CD4-positive, alpha-beta T cell (primary cell): ENCODE data around the gene THUMPD2. TPM values are rescaled to one million over a fixed set of nuclear protein-coding genes. Genes with fewer than 3 reads are reported as not detected.

Experiments used
- ATAC-seq: fragments of 200-7000 bp; cut with Tn5 transposase; one replicate; pipeline ENCODE4 v1.10.0; 2022; ENCODE audit warnings: mild to moderate bottlenecking; ENCODE audit not compliant: poor library complexity
- CTCF ChIA-PET: fragments of 350-600 bp; sonication (Branson Sonifier 250); formaldehyde crosslinking; loops from one replicate; lab custom pipeline; 2021; ENCODE audit warnings: antibody characterized with exemption, inconsistent platforms; lab: Charles Lee
- POLR2A ChIA-PET: fragments of 350-600 bp; sonication (Branson Sonifier 250); formaldehyde crosslinking; loops from one replicate; lab custom pipeline; 2021; ENCODE audit warnings: antibody characterized with exemption, inconsistent platforms; lab: Charles Lee
- DNase-seq, 14 experiments: peaks; one replicate each; pipeline ENCODE4 v3.0.0-alpha.2; 2013 to 2020; ENCODE audit warnings: mixed read lengths in 2 of 14
- H3K27ac ChIP-seq, 2 donors: one replicate each; pipeline versions ENCODE4 v1.5.1 to v1.7.0; 2013; ENCODE audit warnings: low read length in 2 of 2, low read depth in 1 of 2, mild to moderate bottlenecking in 1 of 2
- H3K27me3 ChIP-seq, 2 experiments: 1 replicate in 1 of 2; 2 replicates in 1 of 2; pipeline versions ENCODE4 v1.6.1 to v1.7.0; 2013; ENCODE audit warnings: low read length in 2 of 2, control low read depth in 1 of 2, mild to moderate bottlenecking in 1 of 2, moderate library complexity in 1 of 2; ENCODE audit not compliant: insufficient read depth in 2 of 2, control insufficient read depth in 1 of 2
- H3K36me3 ChIP-seq: one replicate; pipeline ENCODE4 v1.6.1; 2013; ENCODE audit warnings: low read length, control low read depth; ENCODE audit not compliant: insufficient read depth
- H3K4me1 ChIP-seq: one replicate; pipeline ENCODE4 v1.6.1; 2013; ENCODE audit warnings: low read length, control low read depth; ENCODE audit not compliant: insufficient read depth
- H3K4me3 ChIP-seq: one replicate; pipeline ENCODE4 v1.5.1; 2013; ENCODE audit warnings: mild to moderate bottlenecking, low read length, moderate library complexity
- H3K9me3 ChIP-seq, 2 experiments: 1 replicate in 1 of 2; 2 replicates in 1 of 2; pipeline versions ENCODE4 v1.6.1 to v1.7.0; 2013; ENCODE audit warnings: low read length in 2 of 2, mild to moderate bottlenecking in 2 of 2, control low read depth in 1 of 2, moderate library complexity in 1 of 2; ENCODE audit not compliant: control insufficient read depth in 1 of 2, insufficient read depth in 1 of 2
- H3K27ac Mint-ChIP-seq: one replicate; pipeline ENCODE4 v1.8.0; 2020; ENCODE audit warnings: mixed read lengths
- H3K27me3 Mint-ChIP-seq: one replicate; pipeline ENCODE4 v1.8.0; 2021; ENCODE audit warnings: mixed read lengths
- H3K36me3 Mint-ChIP-seq: one replicate; pipeline ENCODE4 v1.8.0; 2021; ENCODE audit warnings: low read depth, mixed read lengths
- H3K4me1 Mint-ChIP-seq: one replicate; pipeline ENCODE4 v1.8.0; 2021; ENCODE audit warnings: low read depth, mixed read lengths
- H3K4me3 Mint-ChIP-seq: one replicate; pipeline ENCODE4 v1.8.0; 2020; ENCODE audit warnings: mild to moderate bottlenecking, mixed read lengths
- H3K9me3 Mint-ChIP-seq: one replicate; pipeline ENCODE4 v1.8.0; 2020; ENCODE audit warnings: mixed read lengths
- CTCF ChIP-seq: fragments of 200-600 bp; IDR thresholded peaks from one replicate; pipeline ENCODE4 v1.8.0; 2022; ENCODE audit warnings: antibody characterized with exemption, mild to moderate bottlenecking
- intact Hi-C, 2 experiments: fragments of 100-400 bp; cut with DNase I in 1 of 2; cut with micrococcal nuclease in 1 of 2; formaldehyde crosslinking; loops; one replicate each; pipeline versions ENCODE4 v1.15.1 to v1.9.0; 2023 to 2025; cut with DNase I, micrococcal nuclease
- total RNA-seq, 174 experiments: library from RNA in 2 of 174; stranded (reverse) in 2 of 174; gene quantifications; one replicate each; pipeline ENCODE4 v1.2.3 and lab custom pipeline; 2021 to 2026

Gene THUMPD2
- total RNA-seq, 2 experiments from 2014 or later = 13.7 to 15.5 TPM

GRCh38 chr2:39704540-39704939 is 74.5 kb downstream of the THUMPD2 start:
- Histone ChIP-seq H3K4me1 (no peaks in the 10 kb centered on the region), H3K27me3 (peaks cover 0 to 2% of the 10 kb centered on the region in 2 experiments), H3K36me3 (no peaks in the 10 kb centered on the region), H3K4me3 (no peak overlapping the region), H3K9me3 (peaks cover 0 to 20% of the 10 kb centered on the region in 2 experiments), H3K27ac (no peak overlapping the region)
- peaks cover 5% of the 10 kb centered on the region for H3K27me3 Mint-ChIP-seq
- H3K9me3 Mint-ChIP-seq = peaks cover 11% of the 10 kb centered on the region
- H3K4me3 Mint-ChIP-seq = no peak overlapping the region
- ChIA-PET POLR2A (interaction anchor here (0.6 kb wide), 1 partner anchor 12 kb away, joined by 3 read pairs; no protein-coding TSS in a partner anchor), CTCF (interaction anchor here (1.2 kb wide), 1 partner anchor 10 kb away, joined by 3 read pairs; no protein-coding TSS in a partner anchor)
- intact Hi-C loops = no loop called here
- peaks cover 4% of the 10 kb centered on the region for H3K36me3 Mint-ChIP-seq
- H3K4me1 Mint-ChIP-seq = no peaks in the 10 kb centered on the region
- DNase-seq (no peak), ATAC-seq (no peak)
- H3K27ac Mint-ChIP-seq = no peak overlapping the region
- no peak for TF ChIP-seq CTCF

- H3K27me3 Mint-ChIP-seq = peaks cover 5% of the 10 kb centered on the region
- ChIA-PET CTCF (no interaction called here), POLR2A (no interaction called here)
- ATAC-seq (no peak), DNase-seq (no peak)
- Histone ChIP-seq H3K9me3 (peaks cover 0 to 20% of the 10 kb centered on the region in 2 experiments), H3K27me3 (no peaks in the 10 kb centered on the region), H3K4me3 (no peak overlapping the region), H3K27ac (no peak overlapping the region), H3K36me3 (no peaks in the 10 kb centered on the region), H3K4me1 (no peaks in the 10 kb centered on the region)
- H3K4me1 Mint-ChIP-seq = no peaks in the 10 kb centered on the region
- no peak for TF ChIP-seq CTCF
- no peak overlapping the region for H3K4me3 Mint-ChIP-seq
- intact Hi-C loops = no loop called here
- peaks cover 4% of the 10 kb centered on the region for H3K36me3 Mint-ChIP-seq
- H3K27ac Mint-ChIP-seq = no peak overlapping the region
- peaks cover 11% of the 10 kb centered on the region for H3K9me3 Mint-ChIP-seq
Observed at GRCh38 chr2:39703181-39703872, 75.7 kb downstream of the THUMPD2 start.

GRCh38 chr2:39701137-39701536 is 77.9 kb downstream of the THUMPD2 start:
- Mint-ChIP-seq H3K4me3 (no peak overlapping the region), H3K4me1 (no peaks in the 10 kb centered on the region), H3K9me3 (peaks cover 11% of the 10 kb centered on the region)

More at GRCh38 chr2:39701137-39701536, 77.9 kb downstream of the THUMPD2 start:
- H3K36me3 Mint-ChIP-seq = peaks cover 4% of the 10 kb centered on the region
- ATAC-seq = no peak
- Histone ChIP-seq H3K4me3 (no peak overlapping the region), H3K27me3 (no peaks in the 10 kb centered on the region), H3K9me3 (peaks cover 0 to 20% of the 10 kb centered on the region in 2 experiments), H3K36me3 (no peaks in the 10 kb centered on the region), H3K27ac (no peak overlapping the region), H3K4me1 (no peaks in the 10 kb centered on the region)
- ChIA-PET CTCF (no interaction called here), POLR2A (no interaction called here)
- H3K27ac Mint-ChIP-seq = no peak overlapping the region
- no peak for TF ChIP-seq CTCF
- no peak for DNase-seq
- H3K27me3 Mint-ChIP-seq = no peaks in the 10 kb centered on the region
- intact Hi-C loops = no loop called here
